K562 (cell line): ENCODE measurements around the gene PANK2. TPM values are rescaled to one million over a fixed set of nuclear protein-coding genes. Genes with fewer than 3 reads are reported as not detected.

Experiments used
- ATF1 ChIP-seq, 2 experiments: fragments of 450-650 bp in 1 of 2; IDR thresholded peaks; 2 replicates each; pipeline ENCODE4 v1.6.1; 2016; ENCODE audit warnings: missing compliant biosample characterization in 1 of 2, missing genetic modification characterization in 1 of 2
- CHD1 ChIP-seq: fragments of 200-600 bp; sonication (generic); IDR thresholded peaks from one replicate; pipeline ENCODE4 v1.6.1; 2012; ENCODE audit warnings: mild to moderate bottlenecking, moderate library complexity, low read length, inconsistent platforms
- FOXM1 ChIP-seq, 2 experiments: fragments of 450-650 bp in 1 of 2; sonication (generic) in 1 of 2; formaldehyde crosslinking in 1 of 2; IDR thresholded peaks; 2 replicates each; pipeline versions ENCODE4 v1.6.1 to v1.9.0; 2017 to 2022; ENCODE audit warnings: low read depth in 2 of 2, mild to moderate bottlenecking in 2 of 2, missing genetic modification reagents in 1 of 2, moderate library complexity in 1 of 2
- JUNB ChIP-seq: fragments of 450-650 bp; formaldehyde crosslinking; conservative IDR thresholded peaks from 2 replicates; pipeline ENCODE4 v1.4.0; 2020; ENCODE audit warnings: mild to moderate bottlenecking
- RFX5 ChIP-seq: IDR thresholded peaks from 2 replicates; pipeline ENCODE4 v1.6.1; 2011; ENCODE audit warnings: low read depth, mild to moderate bottlenecking, improper control_type of control experiment, low read length
- SREBF1 ChIP-seq: fragments of 150-350 bp; IDR thresholded peaks from 2 replicates; pipeline ENCODE4 v1.6.1; 2014; ENCODE audit warnings: antibody characterized with exemption, low read depth, low read length, borderline replicate concordance
- SRSF7 ChIP-seq: fragments of 200-400 bp; formaldehyde crosslinking; optimal IDR thresholded peaks from 2 replicates; pipeline ENCODE3; 2017; ENCODE audit warnings: mild to moderate bottlenecking, low read depth, low read length
- polyA plus RNA-seq, 8 experiments: library from polyadenylated mRNA; depleted of rRNA in 4 of 8; stranded (reverse) in 5 of 8; unstranded in 3 of 8; fragments of >200 nt; fragmentation: Nextera tagmentation in 2 of 8; fragmentation: Illumina TruSeq in 1 of 8; extraction: Ambion mirVana in 2 of 8; extraction: Trizol in 1 of 8; gene quantifications; 2 replicates each; pipeline versions ENCODE4 v1.2.1 to v1.2.3, GENCODE V29; 2011 to 2014; ENCODE audit warnings: inconsistent platforms in 1 of 8, missing spikeins in 1 of 8
- total RNA-seq, 7 experiments: library from RNA; depleted of rRNA in 6 of 7; stranded (reverse); fragments of >200 nt in 6 of 7; fragmentation: Illumina TruSeq in 2 of 7; extraction: Trizol in 2 of 7; gene quantifications; 2 replicates each; pipeline versions ENCODE4 v1.2.1 to v1.2.3, GENCODE V29; 2011 to 2021; ENCODE audit warnings: low replicate concordance in 1 of 7
- TF ChIP-seq, protein P1 (sequence below), 2 experiments: fragments of 450-650 bp in 1 of 2; sonication (generic) in 1 of 2; formaldehyde crosslinking; conservative IDR thresholded peaks; 2 replicates each; pipeline versions ENCODE4 v1.4.0 to v1.8.1; 2020 to 2022; ENCODE audit warnings: mild to moderate bottlenecking in 1 of 2, missing genetic modification reagents in 1 of 2
- TF ChIP-seq, protein P2 (sequence below): fragments of 450-650 bp; IDR thresholded peaks from 2 replicates; pipeline ENCODE4 v1.6.1; 2016; ENCODE audit warnings: low read depth
- TF ChIP-seq, protein P3 (sequence below), 3 experiments: IDR thresholded peaks in 2 of 3; conservative IDR thresholded peaks in 1 of 3; 2 replicates each; pipeline ENCODE4 v1.5.1; 2011 to 2012; ENCODE audit warnings: low read length in 3 of 3, mild to moderate bottlenecking in 3 of 3, control low read depth in 2 of 3, improper control_type of control experiment in 1 of 3, inconsistent platforms in 1 of 3, low read depth in 1 of 3, mixed read lengths in 1 of 3, moderate library complexity in 1 of 3; ENCODE audit not compliant: insufficient read depth in 2 of 3

Gene PANK2
- total and polyA plus RNA-seq, 9 of the 15 experiments (the other 6 are each of a cell fraction or from before 2014, with no cell fraction given) = 14.9 to 43.5 (median 31.4) TPM

DNA sequence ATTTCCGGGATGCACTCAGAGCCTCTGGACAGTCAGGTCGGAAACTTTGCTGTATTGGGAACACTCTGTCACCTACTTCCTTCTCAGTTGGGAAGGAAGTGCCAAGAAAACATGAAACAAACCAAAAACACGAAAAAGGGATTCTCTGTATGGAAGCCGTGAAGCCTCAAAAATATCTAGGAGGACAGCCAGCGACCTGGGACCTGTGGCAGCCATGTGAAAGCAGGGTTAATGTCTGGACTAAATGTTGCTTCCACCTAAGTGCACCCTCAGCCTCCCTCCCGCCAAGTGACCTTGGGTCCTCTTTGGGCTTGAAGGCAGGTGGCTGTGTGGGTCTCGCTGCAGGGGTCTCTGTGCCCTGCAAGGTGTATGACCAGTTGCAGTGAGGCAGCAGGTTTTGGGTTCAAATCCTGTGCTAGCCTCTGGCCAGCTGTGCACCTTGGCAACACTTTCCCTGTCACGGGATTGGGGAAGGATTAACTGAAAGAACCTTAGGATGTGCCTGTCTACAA is 41.7 kb upstream of the PANK2 start (continued):
- TF ChIP-seq, protein P1, sequence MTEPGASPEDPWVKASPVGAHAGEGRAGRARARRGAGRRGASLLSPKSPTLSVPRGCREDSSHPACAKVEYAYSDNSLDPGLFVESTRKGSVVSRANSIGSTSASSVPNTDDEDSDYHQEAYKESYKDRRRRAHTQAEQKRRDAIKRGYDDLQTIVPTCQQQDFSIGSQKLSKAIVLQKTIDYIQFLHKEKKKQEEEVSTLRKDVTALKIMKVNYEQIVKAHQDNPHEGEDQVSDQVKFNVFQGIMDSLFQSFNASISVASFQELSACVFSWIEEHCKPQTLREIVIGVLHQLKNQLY (CRISPR knock-in tag; conservative IDR thresholded peaks at IDR 0.05) = no peak
- TF ChIP-seq SRSF7 (no peak), CHD1 (peak; percentile 55), ATF1 (CRISPR knock-in tag; IDR thresholded peaks at IDR 0.05) (no peak), ATF1 (tag; IDR thresholded peaks at IDR 0.05) (no peak), JUNB (no peak), RFX5 (no peak), SREBF1 (0 out of 2 replicates have a peak, but pooled peaks have one; percentile 8), FOXM1 (IDR thresholded peaks at IDR 0.05; ENCODE audit: low read depth) (no peak), FOXM1 (CRISPR knock-in tag; IDR thresholded peaks at IDR 0.05; ENCODE audit: low read depth) (no peak)
- TF ChIP-seq, protein P2, sequence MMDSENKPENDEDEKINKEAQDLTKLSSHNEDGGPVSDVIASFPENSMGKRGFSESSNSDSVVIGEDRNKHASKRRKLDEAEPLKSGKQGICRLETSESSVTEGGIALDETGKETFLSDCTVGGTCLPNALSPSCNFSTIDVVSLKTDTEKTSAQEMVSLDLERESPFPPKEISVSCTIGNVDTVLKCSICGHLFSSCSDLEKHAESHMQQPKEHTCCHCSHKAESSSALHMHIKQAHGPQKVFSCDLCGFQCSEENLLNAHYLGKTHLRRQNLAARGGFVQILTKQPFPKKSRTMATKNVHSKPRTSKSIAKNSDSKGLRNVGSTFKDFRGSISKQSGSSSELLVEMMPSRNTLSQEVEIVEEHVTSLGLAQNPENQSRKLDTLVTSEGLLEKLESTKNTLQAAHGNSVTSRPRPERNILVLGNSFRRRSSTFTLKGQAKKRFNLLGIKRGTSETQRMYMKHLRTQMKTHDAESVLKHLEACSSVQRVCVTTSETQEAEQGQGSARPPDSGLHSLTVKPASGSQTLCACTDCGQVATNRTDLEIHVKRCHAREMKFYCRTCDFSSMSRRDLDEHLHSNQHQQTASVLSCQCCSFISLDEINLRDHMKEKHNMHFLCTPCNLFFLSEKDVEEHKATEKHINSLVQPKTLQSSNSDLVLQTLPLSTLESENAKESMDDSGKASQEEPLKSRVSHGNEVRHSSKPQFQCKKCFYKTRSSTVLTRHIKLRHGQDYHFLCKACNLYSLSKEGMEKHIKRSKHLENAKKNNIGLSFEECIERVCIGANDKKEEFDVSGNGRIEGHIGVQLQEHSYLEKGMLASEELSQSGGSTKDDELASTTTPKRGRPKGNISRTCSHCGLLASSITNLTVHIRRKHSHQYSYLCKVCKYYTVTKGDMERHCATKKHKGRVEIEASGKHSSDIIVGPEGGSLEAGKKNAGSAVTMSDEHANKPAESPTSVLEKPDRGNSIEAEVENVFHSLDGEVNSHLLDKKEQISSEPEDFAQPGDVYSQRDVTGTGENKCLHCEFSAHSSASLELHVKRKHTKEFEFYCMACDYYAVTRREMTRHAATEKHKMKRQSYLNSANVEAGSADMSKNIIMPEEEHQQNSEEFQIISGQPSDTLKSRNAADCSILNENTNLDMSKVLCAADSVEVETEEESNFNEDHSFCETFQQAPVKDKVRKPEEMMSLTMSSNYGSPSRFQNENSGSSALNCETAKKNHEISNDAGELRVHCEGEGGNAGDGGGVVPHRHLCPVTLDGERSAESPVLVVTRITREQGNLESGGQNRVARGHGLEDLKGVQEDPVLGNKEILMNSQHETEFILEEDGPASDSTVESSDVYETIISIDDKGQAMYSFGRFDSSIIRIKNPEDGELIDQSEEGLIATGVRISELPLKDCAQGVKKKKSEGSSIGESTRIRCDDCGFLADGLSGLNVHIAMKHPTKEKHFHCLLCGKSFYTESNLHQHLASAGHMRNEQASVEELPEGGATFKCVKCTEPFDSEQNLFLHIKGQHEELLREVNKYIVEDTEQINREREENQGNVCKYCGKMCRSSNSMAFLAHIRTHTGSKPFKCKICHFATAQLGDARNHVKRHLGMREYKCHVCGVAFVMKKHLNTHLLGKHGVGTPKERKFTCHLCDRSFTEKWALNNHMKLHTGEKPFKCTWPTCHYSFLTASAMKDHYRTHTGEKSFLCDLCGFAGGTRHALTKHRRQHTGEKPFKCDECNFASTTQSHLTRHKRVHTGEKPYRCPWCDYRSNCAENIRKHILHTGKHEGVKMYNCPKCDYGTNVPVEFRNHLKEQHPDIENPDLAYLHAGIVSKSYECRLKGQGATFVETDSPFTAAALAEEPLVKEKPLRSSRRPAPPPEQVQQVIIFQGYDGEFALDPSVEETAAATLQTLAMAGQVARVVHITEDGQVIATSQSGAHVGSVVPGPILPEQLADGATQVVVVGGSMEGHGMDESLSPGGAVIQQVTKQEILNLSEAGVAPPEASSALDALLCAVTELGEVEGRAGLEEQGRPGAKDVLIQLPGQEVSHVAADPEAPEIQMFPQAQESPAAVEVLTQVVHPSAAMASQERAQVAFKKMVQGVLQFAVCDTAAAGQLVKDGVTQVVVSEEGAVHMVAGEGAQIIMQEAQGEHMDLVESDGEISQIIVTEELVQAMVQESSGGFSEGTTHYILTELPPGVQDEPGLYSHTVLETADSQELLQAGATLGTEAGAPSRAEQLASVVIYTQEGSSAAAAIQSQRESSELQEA = peak; percentile 82
- TF ChIP-seq, protein P3, sequence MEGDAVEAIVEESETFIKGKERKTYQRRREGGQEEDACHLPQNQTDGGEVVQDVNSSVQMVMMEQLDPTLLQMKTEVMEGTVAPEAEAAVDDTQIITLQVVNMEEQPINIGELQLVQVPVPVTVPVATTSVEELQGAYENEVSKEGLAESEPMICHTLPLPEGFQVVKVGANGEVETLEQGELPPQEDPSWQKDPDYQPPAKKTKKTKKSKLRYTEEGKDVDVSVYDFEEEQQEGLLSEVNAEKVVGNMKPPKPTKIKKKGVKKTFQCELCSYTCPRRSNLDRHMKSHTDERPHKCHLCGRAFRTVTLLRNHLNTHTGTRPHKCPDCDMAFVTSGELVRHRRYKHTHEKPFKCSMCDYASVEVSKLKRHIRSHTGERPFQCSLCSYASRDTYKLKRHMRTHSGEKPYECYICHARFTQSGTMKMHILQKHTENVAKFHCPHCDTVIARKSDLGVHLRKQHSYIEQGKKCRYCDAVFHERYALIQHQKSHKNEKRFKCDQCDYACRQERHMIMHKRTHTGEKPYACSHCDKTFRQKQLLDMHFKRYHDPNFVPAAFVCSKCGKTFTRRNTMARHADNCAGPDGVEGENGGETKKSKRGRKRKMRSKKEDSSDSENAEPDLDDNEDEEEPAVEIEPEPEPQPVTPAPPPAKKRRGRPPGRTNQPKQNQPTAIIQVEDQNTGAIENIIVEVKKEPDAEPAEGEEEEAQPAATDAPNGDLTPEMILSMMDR (IDR thresholded peaks at IDR 0.05 in 2 of 3, conservative IDR thresholded peaks at IDR 0.05 in 1 of 3; ENCODE audit: insufficient read depth in 2 of 3, low read depth in 1 of 3, low read length in 3 of 3) = no peak
